ENCODE data around the gene SLC25A11.

Gene SLC25A11

DNA sequence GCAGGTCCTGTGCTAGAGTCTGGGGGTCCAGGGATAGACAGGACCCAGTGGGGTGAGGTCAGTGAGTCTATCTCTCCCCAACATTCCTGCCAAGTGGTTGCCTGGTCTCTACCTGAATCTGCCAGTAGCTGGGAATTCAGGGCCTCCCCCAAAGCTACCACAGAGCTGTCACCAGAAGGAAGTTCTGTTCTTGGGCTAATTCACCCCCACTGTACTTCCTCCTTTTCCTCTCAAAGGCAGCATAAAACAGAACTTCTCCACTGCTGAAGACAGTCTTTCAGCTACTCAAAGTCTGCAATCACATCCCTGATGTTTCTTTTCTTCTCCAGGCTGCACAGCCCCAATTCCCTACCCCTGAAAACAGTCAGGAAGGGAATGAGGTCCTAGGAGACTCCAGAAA, 38.9 kb upstream of the SLC25A11 start:
- DNase-seq (ENCODE audit: low read depth in 2 of 2): no peak
- TF ChIP-seq, protein P1, sequence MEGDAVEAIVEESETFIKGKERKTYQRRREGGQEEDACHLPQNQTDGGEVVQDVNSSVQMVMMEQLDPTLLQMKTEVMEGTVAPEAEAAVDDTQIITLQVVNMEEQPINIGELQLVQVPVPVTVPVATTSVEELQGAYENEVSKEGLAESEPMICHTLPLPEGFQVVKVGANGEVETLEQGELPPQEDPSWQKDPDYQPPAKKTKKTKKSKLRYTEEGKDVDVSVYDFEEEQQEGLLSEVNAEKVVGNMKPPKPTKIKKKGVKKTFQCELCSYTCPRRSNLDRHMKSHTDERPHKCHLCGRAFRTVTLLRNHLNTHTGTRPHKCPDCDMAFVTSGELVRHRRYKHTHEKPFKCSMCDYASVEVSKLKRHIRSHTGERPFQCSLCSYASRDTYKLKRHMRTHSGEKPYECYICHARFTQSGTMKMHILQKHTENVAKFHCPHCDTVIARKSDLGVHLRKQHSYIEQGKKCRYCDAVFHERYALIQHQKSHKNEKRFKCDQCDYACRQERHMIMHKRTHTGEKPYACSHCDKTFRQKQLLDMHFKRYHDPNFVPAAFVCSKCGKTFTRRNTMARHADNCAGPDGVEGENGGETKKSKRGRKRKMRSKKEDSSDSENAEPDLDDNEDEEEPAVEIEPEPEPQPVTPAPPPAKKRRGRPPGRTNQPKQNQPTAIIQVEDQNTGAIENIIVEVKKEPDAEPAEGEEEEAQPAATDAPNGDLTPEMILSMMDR (IDR thresholded peaks at IDR 0.05; ENCODE audit: low read depth, low read length): no peak
- no peak overlapping the region for H3K4me3 ChIP-seq (replicated peaks in 1 of 2; ENCODE audit: low read depth in 2 of 2, low read length in 2 of 2)

DNA sequence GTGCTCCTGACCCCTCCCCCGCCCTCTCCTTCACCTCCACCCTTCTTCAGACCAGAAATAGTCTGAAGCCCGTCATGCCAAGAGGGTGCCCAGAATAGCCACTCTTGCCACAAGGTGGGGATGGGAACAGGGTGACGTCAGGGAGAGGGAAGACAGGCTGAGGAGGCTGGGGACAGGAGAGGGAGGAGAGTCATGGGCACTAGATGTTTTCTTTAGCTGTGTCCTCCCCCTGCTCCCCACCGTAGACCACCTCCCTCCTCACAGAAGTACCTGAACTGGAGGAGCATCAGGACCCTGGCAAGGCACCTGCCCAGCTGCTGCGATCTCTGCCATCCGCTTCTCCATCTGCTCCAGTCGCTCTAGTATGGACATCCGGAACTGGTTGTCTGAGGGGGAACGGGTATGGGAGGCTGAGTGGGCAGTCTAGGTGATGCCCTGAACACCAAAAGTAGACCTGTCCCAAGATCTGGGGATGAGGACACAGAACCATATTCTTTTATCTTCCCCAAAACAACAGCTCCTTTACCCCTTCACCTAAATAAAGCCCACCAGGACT, 34.3 kb upstream of the SLC25A11 start:
- DNase-seq (ENCODE audit: low read depth in 2 of 2): no peak
- no peak overlapping the region for H3K4me3 ChIP-seq (replicated peaks in 1 of 2; ENCODE audit: low read depth in 2 of 2, low read length in 2 of 2)
- TF ChIP-seq, protein P1 (IDR thresholded peaks at IDR 0.05; ENCODE audit: low read depth, low read length): no peak

DNA sequence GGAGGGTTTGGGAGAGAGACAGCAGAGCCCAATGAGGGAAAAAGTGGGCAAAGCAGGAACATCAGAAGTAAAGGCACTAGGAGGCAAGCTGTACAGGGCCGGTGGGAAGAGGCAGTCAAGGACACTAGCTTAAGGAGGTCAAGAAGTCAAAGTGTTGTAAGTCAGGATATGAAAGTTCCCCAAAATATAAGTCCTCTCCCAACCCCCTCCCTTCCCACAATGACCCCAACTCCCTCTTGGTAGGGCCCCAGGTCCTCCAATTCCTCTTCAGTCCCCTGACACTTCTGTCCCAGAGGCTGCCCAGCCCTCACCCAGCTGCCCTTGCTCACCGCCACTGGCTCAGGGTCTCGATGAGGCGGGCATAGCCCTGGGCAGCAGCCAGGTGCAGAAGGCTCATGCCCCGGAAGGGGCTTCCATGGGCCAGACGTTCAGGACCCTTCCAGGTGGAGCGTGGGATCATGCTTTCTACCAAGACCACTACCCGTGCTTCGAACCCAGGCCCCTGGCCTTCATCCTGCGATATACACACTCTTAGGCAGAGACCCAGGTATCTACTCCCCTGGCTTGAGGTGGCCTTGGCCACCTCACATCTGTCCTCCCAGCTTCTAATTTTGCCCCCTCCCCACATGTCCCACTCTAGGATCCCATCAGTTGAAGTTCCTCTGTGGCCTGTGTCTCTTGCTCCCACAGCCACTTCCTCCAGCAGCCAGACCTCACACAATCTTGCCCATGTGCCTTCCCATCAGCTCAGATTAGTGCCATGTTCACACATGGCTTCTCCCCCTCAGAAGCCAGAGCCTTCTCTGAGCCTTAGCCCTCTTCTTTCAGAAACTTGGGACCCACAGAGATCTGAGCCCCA, 33.6 kb upstream of the SLC25A11 start:
- DNase-seq (ENCODE audit: low read depth in 2 of 2): no peak
- TF ChIP-seq, protein P1 (IDR thresholded peaks at IDR 0.05; ENCODE audit: low read depth, low read length): no peak
- no peak overlapping the region for H3K4me3 ChIP-seq (replicated peaks in 1 of 2; ENCODE audit: low read depth in 2 of 2, low read length in 2 of 2)

DNA sequence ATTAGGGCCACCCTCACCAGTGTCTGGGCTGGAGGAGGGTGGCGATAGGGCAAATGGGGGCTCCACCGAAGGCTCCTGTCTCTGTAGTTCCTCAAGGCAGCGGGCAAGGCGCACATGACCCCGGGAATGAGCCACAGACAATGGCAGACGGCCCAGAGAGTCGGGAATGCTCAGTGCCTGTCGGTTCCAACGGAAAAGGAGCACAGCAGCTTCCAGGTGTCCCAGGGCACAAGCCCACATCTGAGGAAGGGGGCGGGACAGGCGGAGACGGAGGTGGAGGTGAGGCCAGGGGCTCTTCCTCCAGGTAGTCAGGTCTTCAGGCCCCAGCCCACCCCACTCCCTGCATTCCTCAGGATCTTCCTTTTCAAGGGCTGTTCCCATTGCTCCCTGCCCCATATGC, 32.9 kb upstream of the SLC25A11 start:
- no peak overlapping the region for H3K4me3 ChIP-seq (replicated peaks in 1 of 2; ENCODE audit: low read depth in 2 of 2, low read length in 2 of 2)
- TF ChIP-seq, protein P1 (IDR thresholded peaks at IDR 0.05; ENCODE audit: low read depth, low read length): no peak

DNA sequence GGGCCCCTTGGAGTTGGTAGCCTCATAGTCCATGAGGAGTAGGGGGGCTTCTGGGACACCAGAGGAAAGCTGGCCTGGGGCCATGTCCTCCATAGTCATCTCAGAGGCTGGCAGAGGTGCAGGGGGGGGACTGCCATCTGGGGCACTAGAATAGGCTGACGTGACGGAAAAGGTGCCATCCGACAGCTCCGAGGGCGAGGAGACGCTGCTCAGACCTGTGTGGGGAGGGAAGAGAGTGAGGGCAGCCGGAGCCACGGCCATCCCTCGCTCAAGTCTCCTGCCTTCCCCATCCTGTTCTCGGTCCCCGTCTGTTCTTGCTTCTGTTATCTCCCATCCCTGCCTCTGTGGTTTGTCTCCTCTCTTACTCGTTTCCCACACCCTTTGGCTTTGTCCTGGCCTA, 32.5 kb upstream of the SLC25A11 start:
- no peak overlapping the region for H3K4me3 ChIP-seq (replicated peaks in 1 of 2; ENCODE audit: low read depth in 2 of 2, low read length in 2 of 2)
- TF ChIP-seq, protein P1 (IDR thresholded peaks at IDR 0.05; ENCODE audit: low read depth, low read length): no peak
- DNase-seq (ENCODE audit: low read depth in 2 of 2): no peak

More for the DNA sequence above, 32.9 kb upstream of the SLC25A11 start:
- no peak for DNase-seq (ENCODE audit: low read depth in 2 of 2)

DNA sequence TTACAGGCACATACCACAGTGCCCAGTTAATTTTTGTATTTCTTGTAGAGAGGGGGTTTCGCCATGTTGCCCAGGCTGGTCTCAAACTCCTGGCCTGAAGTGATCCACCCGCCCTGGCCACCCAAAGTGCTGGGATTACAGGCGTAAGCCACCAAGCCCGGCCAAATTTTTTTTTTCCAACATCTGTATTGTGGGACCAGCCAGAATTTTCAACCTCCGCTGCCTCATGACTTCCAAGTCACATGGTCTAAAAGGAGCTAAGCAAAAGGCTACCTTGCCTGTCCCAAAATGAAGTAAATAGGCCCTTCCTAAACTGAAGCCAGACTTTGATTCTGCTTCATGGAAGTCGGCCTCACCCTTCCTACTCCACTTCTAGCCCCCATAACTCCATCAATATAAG, 32.0 kb upstream of the SLC25A11 start:
- no peak for DNase-seq (ENCODE audit: low read depth in 2 of 2)
- TF ChIP-seq, protein P1 (IDR thresholded peaks at IDR 0.05; ENCODE audit: low read depth, low read length): no peak
- no peak overlapping the region for H3K4me3 ChIP-seq (replicated peaks in 1 of 2; ENCODE audit: low read depth in 2 of 2, low read length in 2 of 2)
